K562 (cell line): Measurements from ENCODE around the gene VPS13D.

Experiments
- CHD1 ChIP-seq: fragments of 200-600 bp; sonication (generic); IDR thresholded peaks from one replicate; pipeline ENCODE4 v1.6.1; 2012; ENCODE audit warnings: mild to moderate bottlenecking, moderate library complexity, low read length, inconsistent platforms
- CTCF ChIP-seq, 3 experiments: IDR thresholded peaks in 2 of 3; conservative IDR thresholded peaks in 1 of 3; 2 replicates each; pipeline ENCODE4 v1.5.1; 2011 to 2012; ENCODE audit warnings: low read length in 3 of 3, mild to moderate bottlenecking in 3 of 3, control low read depth in 2 of 3, improper control_type of control experiment in 1 of 3, inconsistent platforms in 1 of 3, low read depth in 1 of 3, mixed read lengths in 1 of 3, moderate library complexity in 1 of 3; ENCODE audit not compliant: insufficient read depth in 2 of 3
- FOXJ3 ChIP-seq: sonication (generic); formaldehyde crosslinking; IDR thresholded peaks from 2 replicates; pipeline ENCODE4 v1.4.0; 2020; ENCODE audit warnings: mild to moderate bottlenecking, missing genetic modification reagents
- GATAD2A ChIP-seq: fragments of 450-650 bp; IDR thresholded peaks from 2 replicates; pipeline ENCODE4 v1.6.1; 2017
- ZNF280A ChIP-seq: fragments of 450-650 bp; IDR thresholded peaks from 2 replicates; pipeline ENCODE4 v1.6.1; 2018; ENCODE audit warnings: mild to moderate bottlenecking, low read depth; ENCODE audit not compliant: partially characterized antibody
- ZNF324 ChIP-seq: fragments of 250-450 bp; sonication (Bioruptor Pico); IDR thresholded peaks from 2 replicates; pipeline ENCODE4 v1.4.0; 2020; ENCODE audit warnings: mild to moderate bottlenecking
- ZNF76 ChIP-seq: fragments of 250-450 bp; sonication (Bioruptor Pico); IDR thresholded peaks from 2 replicates; pipeline ENCODE4 v1.4.0; 2020; ENCODE audit warnings: mild to moderate bottlenecking, moderate library complexity, borderline replicate concordance
- TF ChIP-seq, protein P1 (sequence below): sonication (generic); formaldehyde crosslinking; IDR thresholded peaks from 2 replicates; pipeline ENCODE4 v1.9.0; 2022; ENCODE audit warnings: mild to moderate bottlenecking, missing genetic modification reagents

GRCh38 chr1:12530462-12531178 is 300.8 kb downstream of the VPS13D start:
- TF ChIP-seq ZNF76 (CRISPR knock-in tag) (no peak), GATAD2A (no peak), CTCF (IDR thresholded peaks at IDR 0.05 in 2 of 3, conservative IDR thresholded peaks at IDR 0.05 in 1 of 3; ENCODE audit: insufficient read depth in 2 of 3, low read depth in 1 of 3, low read length in 3 of 3) (no peak), CHD1 (no peak), FOXJ3 (CRISPR knock-in tag) (no peak), ZNF324 (CRISPR knock-in tag) (no peak), ZNF280A (no peak)
- TF ChIP-seq, protein P1, sequence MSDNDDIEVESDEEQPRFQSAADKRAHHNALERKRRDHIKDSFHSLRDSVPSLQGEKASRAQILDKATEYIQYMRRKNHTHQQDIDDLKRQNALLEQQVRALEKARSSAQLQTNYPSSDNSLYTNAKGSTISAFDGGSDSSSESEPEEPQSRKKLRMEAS (CRISPR knock-in tag): no peak
